ENCODE data around the gene IGSF9.

Gene IGSF9, protein sequence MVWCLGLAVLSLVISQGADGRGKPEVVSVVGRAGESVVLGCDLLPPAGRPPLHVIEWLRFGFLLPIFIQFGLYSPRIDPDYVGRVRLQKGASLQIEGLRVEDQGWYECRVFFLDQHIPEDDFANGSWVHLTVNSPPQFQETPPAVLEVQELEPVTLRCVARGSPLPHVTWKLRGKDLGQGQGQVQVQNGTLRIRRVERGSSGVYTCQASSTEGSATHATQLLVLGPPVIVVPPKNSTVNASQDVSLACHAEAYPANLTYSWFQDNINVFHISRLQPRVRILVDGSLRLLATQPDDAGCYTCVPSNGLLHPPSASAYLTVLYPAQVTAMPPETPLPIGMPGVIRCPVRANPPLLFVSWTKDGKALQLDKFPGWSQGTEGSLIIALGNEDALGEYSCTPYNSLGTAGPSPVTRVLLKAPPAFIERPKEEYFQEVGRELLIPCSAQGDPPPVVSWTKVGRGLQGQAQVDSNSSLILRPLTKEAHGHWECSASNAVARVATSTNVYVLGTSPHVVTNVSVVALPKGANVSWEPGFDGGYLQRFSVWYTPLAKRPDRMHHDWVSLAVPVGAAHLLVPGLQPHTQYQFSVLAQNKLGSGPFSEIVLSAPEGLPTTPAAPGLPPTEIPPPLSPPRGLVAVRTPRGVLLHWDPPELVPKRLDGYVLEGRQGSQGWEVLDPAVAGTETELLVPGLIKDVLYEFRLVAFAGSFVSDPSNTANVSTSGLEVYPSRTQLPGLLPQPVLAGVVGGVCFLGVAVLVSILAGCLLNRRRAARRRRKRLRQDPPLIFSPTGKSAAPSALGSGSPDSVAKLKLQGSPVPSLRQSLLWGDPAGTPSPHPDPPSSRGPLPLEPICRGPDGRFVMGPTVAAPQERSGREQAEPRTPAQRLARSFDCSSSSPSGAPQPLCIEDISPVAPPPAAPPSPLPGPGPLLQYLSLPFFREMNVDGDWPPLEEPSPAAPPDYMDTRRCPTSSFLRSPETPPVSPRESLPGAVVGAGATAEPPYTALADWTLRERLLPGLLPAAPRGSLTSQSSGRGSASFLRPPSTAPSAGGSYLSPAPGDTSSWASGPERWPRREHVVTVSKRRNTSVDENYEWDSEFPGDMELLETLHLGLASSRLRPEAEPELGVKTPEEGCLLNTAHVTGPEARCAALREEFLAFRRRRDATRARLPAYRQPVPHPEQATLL

DNA sequence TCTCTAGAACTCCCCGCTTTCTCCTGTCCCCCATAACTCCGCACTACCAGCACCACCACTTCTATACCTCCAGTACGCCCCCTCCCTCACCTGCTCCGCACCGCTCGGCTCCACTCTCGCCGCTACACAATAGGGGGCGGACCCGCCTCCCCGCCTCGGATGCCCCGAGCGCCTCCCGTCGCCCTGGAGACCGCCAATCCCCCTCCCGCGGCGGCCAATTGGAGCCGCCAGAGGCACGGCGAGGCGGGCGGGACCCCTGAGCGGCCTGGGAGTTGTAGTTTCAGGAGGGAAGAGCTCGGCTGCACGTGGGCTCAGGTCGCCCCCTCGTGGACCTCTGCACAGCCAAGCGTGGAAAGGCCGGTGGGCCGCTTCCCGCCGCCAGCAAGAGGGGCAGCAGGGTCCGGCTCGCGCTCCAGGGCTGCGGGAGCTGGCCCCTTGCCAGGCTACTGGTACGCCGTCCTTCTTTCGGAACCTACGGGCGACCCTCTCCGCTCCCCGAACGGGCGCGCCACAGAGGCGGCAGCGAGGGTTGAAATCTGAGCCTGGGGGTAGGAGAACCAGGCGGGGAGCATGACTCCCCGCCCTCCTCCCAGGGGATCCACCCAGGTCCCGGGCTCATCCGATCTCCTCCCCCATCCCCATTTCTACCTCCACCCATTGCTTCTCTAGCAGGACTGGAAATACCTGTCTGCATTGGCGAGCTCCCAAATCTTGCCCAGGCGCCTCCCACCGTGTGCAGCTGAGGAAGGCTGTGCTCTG is at the start of gene IGSF9:
IGSF9 (minus strand) TSS at position 131 of the 759 bp plus-strand sequence. CDS start 2,159 bp downstream, outside the sequence.
- DNase-seq (ENCODE audit: low spot score) = peak; percentile 90

DNA sequence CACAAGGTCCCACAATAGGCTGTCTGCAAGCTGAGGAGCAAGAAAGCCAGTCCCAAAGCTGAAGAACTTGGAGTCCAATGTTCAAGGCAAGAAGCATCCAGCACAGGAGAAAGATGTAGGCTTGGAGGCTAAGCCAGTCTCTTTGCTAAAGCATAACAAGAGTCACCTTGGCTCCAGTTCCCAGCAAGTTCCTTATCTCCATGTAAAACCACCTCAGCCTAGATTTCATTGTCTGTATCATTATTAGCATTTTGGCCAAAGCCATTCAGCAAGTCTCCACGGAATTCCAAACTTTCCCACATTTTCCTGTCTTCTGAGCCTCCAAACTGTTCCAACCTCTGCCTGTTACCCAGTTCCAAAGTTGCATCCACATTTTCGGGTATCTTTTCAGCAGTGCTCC is 49.5 kb upstream of the IGSF9 start:
- DNase-seq (ENCODE audit: low spot score) = no peak

DNA sequence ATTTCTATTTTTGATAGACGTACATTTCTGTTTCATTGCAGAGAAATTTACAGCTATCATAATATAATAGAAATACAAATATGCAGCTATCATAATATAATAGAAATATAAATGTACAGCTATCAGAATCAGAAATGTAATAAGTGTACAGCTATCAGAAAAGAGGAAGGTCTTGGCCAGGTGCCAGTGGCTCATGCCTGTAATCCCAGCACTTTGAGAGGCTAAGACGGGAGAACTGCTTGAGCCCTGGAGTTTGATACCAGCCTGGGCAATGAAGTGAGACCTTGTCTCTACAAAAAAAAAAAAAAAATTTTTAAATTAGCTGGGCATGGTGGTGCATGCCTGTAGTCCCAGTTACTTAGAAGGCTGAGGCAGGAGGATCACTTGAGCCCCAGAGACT is 48.5 kb upstream of the IGSF9 start:
- no peak for DNase-seq (ENCODE audit: low spot score)

DNA sequence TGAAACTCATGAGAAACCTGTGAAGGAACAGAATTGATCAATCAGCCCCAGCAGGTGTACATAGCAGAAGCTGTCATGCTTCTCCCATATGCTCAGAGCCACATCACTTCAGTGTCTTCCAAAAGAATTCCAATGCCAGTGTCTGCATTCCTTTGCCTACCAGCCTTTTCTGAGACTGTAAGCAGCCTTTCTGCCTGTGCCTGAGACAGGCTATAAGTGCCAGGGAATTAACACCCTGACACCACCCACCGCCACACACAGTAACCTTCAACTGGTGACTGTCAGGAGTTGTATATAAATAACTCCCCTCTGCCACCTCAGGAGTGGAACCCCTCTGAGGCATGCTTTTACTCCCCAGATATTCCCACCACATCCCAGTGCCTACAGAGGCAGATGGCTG is 46.7 kb upstream of the IGSF9 start:
- peak; percentile 28 for DNase-seq (ENCODE audit: low spot score)

DNA sequence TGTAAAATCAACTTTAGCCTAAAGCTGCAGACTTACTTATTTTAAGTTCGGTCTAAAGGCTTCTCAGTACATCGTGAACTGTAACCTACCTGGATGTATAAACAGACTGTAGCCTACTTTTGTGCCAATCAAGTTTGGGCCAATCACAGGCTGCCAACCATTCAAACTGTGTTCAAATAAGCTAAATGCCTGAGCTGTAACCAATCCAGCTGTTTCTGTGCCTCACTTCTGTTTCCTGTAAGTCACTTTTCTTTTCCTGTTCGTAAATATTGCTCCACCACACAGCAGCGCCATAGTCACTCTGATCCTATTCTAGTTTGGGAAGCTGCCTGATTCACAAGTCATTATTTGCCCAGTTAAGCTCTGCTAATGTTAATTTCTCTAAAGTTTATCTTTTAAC is 46.1 kb upstream of the IGSF9 start:
- no peak for DNase-seq (ENCODE audit: low spot score)

DNA sequence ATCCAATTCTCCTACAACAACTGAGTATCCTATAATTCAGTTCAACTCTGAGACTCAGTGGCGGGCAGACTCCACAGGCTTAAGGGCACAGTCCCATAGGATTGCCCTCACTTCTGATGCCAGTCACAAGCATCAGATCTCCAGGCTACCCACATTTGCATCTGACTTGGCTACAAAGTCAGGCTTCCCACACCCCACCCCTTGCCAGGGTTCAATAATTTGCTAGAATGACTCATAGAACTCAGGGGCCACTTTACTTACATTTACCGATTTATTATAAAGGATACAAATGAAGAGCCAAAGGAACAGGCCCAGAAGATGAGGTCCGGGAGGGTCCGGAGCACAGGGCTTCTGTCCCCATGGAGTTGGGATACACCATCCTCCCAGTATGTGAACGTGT is 44.6 kb upstream of the IGSF9 start:
- no peak for DNase-seq (ENCODE audit: low spot score)

DNA sequence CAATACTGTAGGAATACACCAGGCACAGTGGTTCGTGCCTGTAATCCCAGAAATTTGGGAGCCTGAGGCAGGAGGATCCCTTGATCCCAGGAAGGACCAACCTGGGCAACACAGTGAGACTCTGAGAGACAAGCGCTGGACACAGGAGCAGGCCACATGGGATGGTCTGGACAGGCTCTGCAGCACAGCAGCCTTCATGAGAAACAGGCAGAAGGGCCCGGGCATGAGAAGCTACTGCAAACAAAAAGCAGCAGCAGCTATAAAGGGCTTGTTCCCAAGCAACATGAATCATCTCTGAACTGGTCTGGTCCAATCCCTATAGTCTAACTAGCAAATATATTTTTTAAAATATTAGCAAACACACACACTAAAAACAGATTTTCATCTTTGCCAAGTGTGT is 44.2 kb upstream of the IGSF9 start:
- no peak for DNase-seq (ENCODE audit: low spot score)

DNA sequence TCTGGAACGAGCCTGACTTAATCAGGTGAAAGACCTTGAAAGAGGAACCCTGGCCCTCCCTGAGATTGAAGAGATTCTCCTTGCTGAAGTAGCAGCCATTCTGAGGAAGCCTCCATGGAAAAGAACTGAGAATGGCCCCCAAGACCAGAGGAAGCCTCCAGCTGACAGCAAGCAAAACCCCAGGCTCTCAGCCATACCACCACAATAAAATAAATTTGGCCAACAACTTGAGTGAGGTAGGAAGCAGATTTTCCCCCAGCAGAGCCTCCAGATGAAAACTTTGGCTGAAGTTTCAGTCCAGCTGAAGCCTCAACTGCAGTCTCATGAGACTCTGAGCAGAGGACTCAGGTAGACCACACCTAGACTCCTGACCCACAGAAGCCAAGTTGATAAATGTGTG is 42.6 kb upstream of the IGSF9 start:
- no peak for DNase-seq (ENCODE audit: low spot score)

DNA sequence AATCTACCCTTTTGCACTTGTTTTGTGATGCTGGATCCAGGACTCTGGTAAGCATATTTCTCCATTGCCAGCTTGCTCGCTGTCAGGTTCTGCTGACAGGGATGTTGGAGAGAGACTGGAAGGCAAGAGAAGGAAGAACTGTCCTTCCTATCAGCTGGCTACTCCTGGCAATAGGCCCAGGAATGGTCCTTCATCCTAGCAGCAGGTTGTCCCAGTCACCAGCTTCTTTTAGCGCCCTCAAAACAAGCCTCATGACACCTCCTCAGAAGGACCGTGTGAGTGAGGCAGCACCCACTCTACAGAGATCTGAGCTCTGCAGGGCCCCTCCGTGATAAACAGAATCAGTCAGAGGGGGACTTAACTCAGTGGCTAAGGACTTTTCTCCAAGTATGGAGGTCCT is 41.8 kb upstream of the IGSF9 start:
- DNase-seq (ENCODE audit: low spot score) = no peak

DNA sequence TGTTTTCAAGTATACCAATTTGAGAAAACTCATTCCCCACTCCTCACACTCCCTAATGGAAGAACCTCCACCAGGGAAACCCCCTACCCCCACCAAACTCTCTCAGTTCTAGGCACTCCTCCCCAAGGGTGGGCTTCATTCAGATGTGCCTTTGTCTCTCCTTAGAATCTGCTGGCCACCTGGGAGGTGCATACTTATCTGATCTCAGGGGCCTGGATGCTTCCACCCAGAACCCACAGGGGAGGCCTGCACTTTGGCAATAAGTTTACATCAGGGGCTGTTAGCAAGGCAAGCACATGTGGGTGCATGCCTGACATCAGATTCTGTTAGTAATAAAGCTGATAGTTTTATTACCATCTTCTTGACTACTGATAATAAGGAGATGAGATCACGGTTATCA is 41.1 kb upstream of the IGSF9 start:
- no peak for DNase-seq (ENCODE audit: low spot score)

DNA sequence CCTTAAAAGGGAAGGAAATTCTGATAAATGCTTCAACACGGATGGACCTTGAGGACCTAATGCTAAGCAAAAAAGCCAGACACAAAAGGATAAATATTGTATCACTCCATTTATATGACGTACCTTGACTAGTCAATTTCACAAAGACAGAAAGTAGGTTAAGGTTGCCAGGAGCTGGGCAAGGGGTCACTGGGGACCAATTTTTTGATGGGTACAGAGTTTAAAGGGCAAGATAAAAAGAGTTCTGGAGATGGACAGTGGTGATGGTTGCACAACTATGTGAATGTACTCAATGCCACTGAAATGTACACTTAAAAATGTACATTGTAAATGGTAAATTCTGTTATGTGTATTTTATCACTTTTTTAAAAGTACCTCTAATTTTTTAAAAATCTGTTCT is 40.7 kb upstream of the IGSF9 start:
- DNase-seq (ENCODE audit: low spot score) = no peak

DNA sequence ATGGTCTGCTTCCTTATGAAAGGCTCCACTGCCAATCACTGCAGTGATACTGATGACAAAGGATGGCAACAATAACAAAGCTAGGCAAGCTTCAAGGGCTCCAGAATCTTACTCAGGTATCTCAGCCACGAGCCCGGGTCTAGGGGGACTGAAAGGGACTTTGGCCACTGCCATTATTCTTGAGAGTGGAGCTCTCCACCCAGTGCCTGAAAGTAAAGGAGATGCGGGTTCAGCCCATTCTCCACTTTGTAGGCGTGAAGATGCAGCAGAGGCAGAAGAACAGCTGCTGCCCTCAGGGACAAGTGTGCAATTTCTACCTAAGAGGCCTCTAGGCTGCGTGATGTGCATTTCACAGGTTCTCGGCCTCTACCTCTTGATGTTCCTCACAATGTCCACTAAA is 40.1 kb upstream of the IGSF9 start:
- no peak for DNase-seq (ENCODE audit: low spot score)

DNA sequence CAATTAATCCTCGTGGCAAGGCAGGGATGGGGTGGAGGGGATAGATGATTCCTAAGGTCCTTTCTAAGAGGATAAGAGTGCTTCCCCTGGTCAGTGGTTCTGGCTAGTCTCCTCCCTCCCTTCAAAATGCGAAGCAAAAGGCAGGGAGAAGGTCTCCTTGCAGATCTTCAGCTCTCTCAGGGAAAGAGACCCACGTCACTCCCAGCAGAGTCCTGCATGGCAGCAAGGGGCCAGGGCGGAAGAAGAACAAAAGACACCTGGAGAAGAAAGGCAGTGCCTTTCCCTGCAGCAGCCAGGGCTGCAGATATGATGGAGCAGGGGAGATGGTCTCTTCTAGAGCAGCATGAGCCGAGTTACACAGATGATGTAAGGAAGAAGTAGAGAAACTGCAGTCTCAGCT is 38.3 kb upstream of the IGSF9 start:
- no peak for DNase-seq (ENCODE audit: low spot score)

DNA sequence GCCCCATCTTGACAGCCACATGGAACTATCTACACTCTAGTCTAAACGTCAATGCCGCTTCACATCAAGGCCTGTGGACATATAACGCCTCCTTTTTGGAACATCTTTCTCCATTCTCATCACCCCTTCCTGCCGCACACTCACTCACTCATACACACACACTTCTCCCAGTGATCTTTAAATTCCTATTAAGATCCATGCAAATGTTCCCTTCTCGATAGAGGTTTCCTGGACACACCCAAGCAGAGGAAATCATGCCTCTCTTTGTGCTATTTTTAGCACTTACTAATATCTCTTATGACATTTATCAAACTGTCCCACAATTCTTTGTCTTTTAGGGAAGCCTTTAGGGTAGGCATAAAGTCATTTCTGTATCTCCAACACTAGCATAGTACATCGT is 36.9 kb upstream of the IGSF9 start:
- DNase-seq (ENCODE audit: low spot score) = no peak

DNA sequence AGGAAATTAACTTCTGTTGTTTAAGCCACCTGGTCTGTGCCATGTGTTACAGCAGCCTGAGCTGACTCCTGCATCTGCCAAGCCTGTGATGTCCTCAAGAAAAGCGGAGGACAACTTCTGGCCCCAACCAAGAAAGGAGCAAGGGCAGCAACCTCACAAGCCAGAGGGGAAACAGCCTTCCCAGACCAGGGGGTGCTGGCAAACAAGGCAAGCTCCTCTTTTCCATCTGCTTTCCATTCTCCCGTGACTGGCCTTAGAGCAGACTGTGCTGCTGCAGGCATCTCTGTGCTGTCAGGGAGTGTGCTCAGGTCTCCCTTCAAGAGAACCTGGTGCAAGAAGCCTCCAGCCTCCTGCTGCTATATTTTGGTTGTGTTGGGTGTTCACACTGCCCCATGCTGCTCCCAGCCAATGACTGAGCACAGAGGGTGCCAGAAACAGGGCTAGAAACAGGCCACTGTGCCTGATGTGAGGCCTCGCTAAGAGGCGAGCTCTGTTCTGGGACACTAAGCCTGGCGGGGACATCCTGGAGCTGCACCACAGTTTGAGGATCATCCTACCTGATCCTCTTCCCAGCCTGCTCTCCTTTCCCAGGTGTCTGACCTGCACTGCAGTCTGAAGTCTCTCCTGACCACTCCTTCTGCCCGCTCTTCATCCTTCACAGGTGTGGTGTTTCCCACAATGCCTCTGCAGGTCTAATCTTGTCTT is 36.1 kb upstream of the IGSF9 start:
- DNase-seq (ENCODE audit: low spot score) = no peak

DNA sequence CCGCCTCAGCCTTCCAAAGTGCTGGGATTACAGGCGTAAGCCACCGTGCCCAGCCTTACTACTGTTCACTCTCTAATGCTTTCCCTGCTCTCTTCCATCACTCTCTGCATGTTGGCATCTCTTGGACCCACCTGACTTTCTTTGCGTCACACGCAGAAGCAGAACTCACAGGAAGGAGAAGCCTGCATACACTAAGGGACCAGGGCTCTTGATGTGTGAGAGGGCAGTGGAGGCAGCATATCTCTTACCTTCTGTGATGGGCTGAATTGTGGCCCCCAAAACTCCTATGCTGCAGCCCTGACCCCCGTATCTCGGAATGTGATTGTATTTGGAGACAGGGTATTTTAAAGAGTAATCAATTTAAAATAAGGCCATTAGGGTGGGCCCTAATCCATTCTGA is 35.4 kb upstream of the IGSF9 start:
- no peak for DNase-seq (ENCODE audit: low spot score)

DNA sequence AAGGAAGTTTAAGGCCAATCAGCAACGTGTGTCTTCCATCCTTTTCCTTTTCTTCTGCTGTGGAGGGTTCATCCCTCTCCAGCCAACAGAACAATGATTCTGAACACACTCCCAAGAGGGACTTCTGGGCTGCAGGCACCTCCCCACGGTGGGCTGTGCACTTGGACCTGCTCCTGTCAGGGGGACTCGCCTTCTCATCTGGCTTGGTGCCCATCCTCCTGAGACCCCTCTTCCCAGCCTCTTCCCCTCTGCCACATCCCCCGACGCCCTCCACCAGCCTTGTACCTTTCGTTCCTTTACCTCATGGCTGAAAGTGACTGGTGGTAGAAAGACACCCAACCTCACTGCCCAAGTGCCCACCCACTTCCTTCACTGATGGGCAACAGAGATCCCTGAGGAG is 34.7 kb upstream of the IGSF9 start:
- no peak for DNase-seq (ENCODE audit: low spot score)

DNA sequence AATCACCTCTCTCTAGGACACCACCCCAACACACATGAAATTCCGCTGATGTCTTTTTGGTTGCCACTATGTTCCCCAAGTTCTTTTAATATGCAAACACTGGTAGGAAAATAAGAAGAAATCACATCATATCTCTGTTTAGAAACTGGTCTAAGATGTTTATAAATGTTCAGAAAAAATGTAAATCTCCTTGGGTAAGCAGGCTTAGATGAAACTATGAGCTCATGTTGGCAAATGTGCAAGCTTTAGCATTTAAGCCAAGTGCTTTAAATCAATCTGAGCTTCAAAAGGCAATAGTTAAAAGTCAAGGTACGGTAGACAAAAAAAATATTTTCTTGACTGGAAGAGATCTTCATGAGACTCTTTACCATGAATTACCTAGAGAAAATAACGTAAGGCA is 33.8 kb upstream of the IGSF9 start:
- DNase-seq (ENCODE audit: low spot score) = no peak

DNA sequence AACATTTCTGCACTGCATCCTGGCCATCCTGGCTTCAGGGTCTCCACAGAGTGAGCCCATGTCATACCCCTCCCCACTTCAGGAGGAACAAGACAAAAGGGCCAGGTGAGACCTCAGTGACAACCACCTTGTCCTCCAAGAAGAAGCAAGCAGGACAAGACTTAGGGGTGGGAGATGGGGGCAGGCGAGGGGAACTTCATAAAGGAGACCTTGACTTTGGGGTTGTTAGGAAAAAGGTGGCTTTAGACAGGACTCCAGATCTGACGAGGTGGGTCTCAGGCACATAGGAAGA is 32.6 kb upstream of the IGSF9 start:
- no peak for DNase-seq (ENCODE audit: low spot score)

DNA sequence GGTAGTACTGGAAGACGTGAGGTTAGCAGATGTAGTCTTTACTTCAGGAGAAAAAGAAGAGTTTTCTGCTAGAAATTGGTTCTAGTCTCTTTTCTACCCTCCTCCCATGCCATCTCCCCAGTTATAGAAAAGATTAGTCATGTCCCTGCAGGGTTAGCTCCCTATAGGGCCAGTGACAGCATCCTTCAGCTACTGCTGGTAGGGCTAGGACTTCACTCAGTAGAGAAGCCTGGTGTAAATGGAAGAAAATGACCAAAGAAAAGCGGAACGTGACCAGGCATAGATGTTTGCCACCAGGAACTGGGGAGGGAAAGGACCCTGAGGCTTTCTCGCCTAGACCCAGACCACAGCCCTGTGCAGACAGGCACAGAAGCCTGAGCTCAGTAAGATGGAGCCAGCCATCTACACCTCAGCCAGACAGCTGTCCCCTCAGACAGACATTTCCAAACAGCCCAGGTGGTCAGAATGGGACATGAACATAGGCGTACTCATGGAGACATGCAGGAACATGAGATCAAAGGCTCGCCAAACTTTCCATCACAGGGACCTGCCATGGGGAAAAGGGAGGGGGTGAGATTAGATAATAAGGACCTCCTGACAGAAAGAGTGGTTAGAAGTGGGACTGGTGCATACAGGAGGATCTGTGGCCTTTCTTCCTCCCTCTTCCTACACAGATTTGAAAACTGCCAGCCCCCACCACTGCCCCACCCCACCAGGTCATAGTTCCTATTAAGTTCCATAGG is 32.1 kb upstream of the IGSF9 start:
- DNase-seq (ENCODE audit: low spot score) = no peak
